G401 (cell line): ENCODE measurements around the gene COMTD1. TPM values are rescaled to one million over a fixed set of nuclear protein-coding genes. Genes with fewer than 3 reads are reported as not detected.
"Not testable (repeated sequence)": the region's sequence is repeated elsewhere in the genome, so short reads cannot be mapped to it uniquely, and the experiment has no call there.

ENCODE experiments used
- DNase-seq: peaks from one replicate; pipeline ENCODE4 v3.0.0-alpha.2; 2015; ENCODE audit warnings: low spot score
- in situ Hi-C: cut with HindIII; loops from 2 replicates; pipeline ENCODE4 v1.10.0; 2016; ENCODE audit warnings: low sequenced_read_pairs, mixed read lengths
- total RNA-seq: library from RNA; depleted of rRNA; stranded (reverse); fragments of >200 nt; shearing (Covaris generic); gene quantifications from 2 replicates; pipeline ENCODE4 v1.2.3, GENCODE V29; 2014

The COMTD1 gene
- total RNA-seq, 1 experiment from 2014 or later, result 33.8 TPM

GRCh38 chr10:75228834-75229233, 6.9 kb downstream of the COMTD1 start:
- in situ Hi-C loops, result no loop called here

GRCh38 chr10:75228278-75228677, 7.5 kb downstream of the COMTD1 start:
- DNase-seq, result no peak
- in situ Hi-C loops, result no loop called here

More at GRCh38 chr10:75228834-75229233, 6.9 kb downstream of the COMTD1 start:
- DNase-seq, result peak; percentile 13

DNA sequence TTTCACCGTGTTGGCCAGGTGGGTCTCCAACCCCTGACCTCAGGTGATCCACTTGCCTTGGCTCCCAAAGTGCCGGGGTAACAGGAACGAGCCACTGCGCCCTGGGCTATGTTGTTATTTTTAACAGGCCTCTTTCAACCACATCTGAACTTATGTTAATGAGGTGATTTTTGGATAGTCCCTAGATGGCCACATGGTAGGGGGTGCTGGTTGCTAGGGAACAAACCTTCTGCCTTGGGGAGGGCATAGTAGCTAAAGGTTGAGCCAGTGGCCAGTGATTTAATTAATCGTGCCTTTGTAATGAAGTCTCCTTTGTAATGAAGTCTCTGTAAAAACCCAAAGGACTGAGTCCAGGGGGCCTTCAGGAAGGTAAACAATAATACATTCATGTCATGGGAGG, 9.1 kb downstream of the COMTD1 start:
- DNase-seq, result peak; percentile 49
- in situ Hi-C loops, result no loop called here

GRCh38 chr10:75226095-75226494, 9.7 kb downstream of the COMTD1 start:
- in situ Hi-C loops, result no loop called here
- DNase-seq, result no peak

- in situ Hi-C loops, result no loop called here
- no peak for DNase-seq
Observed at GRCh38 chr10:75223507-75223906, 12.2 kb downstream of the COMTD1 start.

GRCh38 chr10:75221492-75221891, 14.3 kb downstream of the COMTD1 start:
- DNase-seq, in situ Hi-C loops: not testable (repeated sequence)

DNA sequence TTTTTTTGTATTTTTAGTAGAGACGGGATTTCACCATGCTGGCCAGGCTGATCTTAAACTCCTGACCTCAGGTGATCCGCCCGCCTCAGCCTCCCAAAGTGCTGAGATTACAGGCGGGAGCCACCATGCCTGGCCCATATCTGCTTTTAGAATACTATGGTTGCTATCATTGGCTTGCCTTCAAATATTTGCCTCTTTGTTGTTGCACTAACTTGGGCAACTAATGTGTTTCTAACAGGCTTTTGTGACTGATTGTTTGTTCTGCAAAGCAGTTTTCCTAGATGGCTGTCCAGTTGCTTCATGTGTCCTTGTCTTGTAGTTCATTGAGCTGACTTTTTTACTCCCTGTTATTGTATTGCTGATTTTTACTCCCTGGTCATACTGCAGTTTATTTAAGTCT, 15.5 kb downstream of the COMTD1 start:
- in situ Hi-C loops, result no loop called here

GRCh38 chr10:75212343-75212742, 23.4 kb downstream of the COMTD1 start:
- no peak for DNase-seq
- in situ Hi-C loops, result no loop called here

More for the DNA sequence above, 15.5 kb downstream of the COMTD1 start:
- DNase-seq, result no peak

GRCh38 chr10:75211007-75211691, 24.6 kb downstream of the COMTD1 start:
- no peak for DNase-seq
- in situ Hi-C loops, result no loop called here

GRCh38 chr10:75210282-75211006, 25.3 kb downstream of the COMTD1 start, which contains the start of gene VDAC2:
Gene VDAC2 (plus strand): TSS chr10:75210796. CDS start chr10:75211159, 363 bp downstream.
- in situ Hi-C loops, result no loop called here
- peak; percentile 91 for DNase-seq

DNA sequence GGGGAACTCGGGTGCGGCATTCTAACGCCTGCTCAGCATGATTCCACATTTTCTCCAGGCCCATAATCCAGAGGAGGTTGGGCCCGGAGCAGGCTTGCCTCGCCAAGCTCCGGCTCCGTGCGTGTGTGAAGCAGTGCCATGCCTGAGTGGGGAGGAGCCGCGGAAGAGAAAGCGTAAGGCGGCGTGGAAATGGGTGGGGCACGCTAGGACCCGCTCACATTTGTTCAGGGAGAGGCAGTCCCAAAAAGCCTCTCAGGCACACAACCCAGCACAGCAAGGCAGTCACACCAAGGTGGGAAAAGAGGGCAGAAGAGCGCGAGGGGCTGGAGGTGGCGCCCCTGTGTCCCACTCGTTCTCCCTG, 25.9 kb downstream of the COMTD1 start:
- DNase-seq, result peak; percentile 83

GRCh38 chr10:75209086-75209920, 26.5 kb downstream of the COMTD1 start:
- DNase-seq, result no peak
- in situ Hi-C loops, result no loop called here

More for the DNA sequence above, 25.9 kb downstream of the COMTD1 start:
- in situ Hi-C loops, result no loop called here

DNA sequence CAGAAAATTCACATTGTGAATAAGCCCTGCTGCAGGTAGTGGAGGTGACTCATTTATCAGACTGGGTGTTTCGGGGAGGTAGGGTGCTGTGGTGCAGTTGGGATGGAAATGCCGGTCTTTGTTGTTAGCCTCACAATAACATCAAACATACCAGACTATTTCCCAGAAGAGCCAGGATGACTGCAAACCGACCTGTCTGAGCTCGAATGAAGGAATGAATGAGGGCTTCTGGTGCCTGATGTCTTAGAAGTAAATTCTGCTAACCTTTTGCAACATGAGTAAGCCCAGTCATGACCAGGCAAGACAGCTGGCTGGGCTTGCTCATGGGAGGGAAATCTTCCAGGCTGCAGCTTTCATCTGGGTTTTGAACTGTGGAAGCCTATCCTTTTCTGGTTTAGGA, 27.6 kb downstream of the COMTD1 start:
- DNase-seq, result no peak

DNA sequence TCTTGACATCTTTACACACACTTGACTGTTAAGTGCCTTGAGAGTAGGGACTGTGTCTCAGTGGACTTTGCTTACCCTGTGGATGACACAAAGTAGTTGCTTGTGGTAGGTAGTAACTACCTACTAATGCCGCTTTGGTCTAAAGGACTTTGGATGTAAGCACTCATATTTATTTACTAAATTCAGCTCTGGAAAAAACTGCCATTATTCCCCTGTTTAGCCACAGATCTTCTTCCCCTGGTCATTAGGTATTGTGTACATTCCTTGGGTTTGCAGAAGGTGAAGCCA, 28.0 kb downstream of the COMTD1 start:
- in situ Hi-C loops, result no loop called here
- DNase-seq, result no peak

More for the DNA sequence above, 27.6 kb downstream of the COMTD1 start:
- in situ Hi-C loops, result no loop called here

DNA sequence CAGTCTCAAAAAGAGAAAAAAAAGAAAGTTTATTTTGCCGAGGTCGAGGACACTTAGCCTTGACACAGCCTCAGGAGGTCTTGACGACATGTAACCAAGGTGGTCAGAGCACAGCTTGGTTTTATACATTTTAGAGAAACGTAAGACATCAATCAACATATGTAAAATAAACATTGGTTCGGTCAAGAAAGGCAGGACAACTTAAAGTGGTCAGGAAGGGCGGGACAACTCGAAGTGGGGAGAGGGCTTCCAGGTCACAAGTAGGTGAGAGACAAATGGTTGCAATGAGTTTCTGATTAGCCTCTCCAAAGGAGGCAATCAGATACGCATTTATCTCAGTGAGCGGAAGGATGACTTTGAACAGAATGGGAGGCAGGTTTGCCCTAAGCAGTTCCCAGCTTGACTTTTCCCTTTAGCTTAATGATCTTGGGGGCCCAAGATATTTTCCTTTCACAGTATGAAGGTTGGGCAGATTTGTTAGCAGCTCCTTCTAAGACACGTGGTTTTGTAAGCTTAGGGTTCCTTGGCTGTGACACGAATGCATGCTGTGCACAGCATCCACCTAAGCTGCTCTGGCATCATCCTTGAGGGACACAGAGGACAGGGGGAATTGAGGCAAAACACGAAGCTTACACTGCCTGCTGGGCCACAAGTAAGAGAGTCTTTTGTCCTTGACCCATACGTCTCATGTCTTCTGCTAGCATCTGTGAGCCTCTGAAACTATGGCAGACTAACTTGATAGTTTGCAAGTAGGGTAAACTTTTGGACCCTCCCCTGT, 28.5 kb downstream of the COMTD1 start:
- in situ Hi-C loops, result no loop called here
- DNase-seq, result no peak

- DNase-seq, in situ Hi-C loops: not testable (repeated sequence)
Observed at GRCh38 chr10:75206638-75207037, 29.1 kb downstream of the COMTD1 start.

- in situ Hi-C loops, result no loop called here
- no peak for DNase-seq
Observed at GRCh38 chr10:75205908-75206307, 29.8 kb downstream of the COMTD1 start.

GRCh38 chr10:75203724-75204123, 32.0 kb downstream of the COMTD1 start:
- in situ Hi-C loops, result no loop called here
- DNase-seq, result no peak

- DNase-seq, in situ Hi-C loops: not testable (repeated sequence)
Observed at GRCh38 chr10:75203046-75203620, 32.6 kb downstream of the COMTD1 start.
